Peyer's patch (tissue), 4 donors: ENCODE results near the gene ZC3H12D. TPM values are rescaled to one million over a fixed set of nuclear protein-coding genes. Genes with fewer than 3 reads are reported as not detected.

Experiments used
- DNase-seq, 3 donors: peaks; one replicate each; pipeline ENCODE4 v3.0.0-alpha.2; 2017 to 2019
- H3K27ac ChIP-seq, 4 donors: fragments of 200-600 bp; sonication (generic); one replicate each; pipeline ENCODE4 v1.5.1; 2016 to 2019
- H3K27me3 ChIP-seq, 2 donors: fragments of 200-600 bp; sonication (generic); one replicate each; pipeline ENCODE4 v1.5.1; 2019
- H3K36me3 ChIP-seq, 3 donors: fragments of 200-600 bp; sonication (generic); one replicate each; pipeline ENCODE4 v1.5.1; 2016 to 2019
- H3K4me1 ChIP-seq, 4 donors: fragments of 200-600 bp; sonication (generic); one replicate each; pipeline ENCODE4 v1.5.1; 2016 to 2019
- H3K4me3 ChIP-seq, 4 donors: fragments of 200-600 bp; sonication (generic); 1 replicate in 3 of 4; 2 replicates in 1 of 4; pipeline ENCODE4 v1.5.1; 2016 to 2019; ENCODE audit warnings: mild to moderate bottlenecking in 1 of 4
- H3K9me3 ChIP-seq, 4 donors: fragments of 200-600 bp; sonication (generic); one replicate each; pipeline ENCODE4 v1.5.1; 2016 to 2019; ENCODE audit warnings: mild to moderate bottlenecking in 1 of 4
- POLR2A ChIP-seq, 2 donors: fragments of 450-650 bp; IDR thresholded peaks; one replicate each; pipeline ENCODE4 v1.5.1; 2017; ENCODE audit warnings: antibody characterized with exemption in 2 of 2, mild to moderate bottlenecking in 2 of 2, moderate library complexity in 2 of 2
- small RNA-seq, 2 donors: library from RNA; depleted of rRNA; stranded (forward); fragments of <200 nt; gene quantifications; one replicate each; pipeline ENCODE3, GENCODE V24; 2016
- total RNA-seq, 4 donors: library from RNA; depleted of rRNA; stranded (reverse); fragments of >200 nt; gene quantifications; one replicate each; pipeline ENCODE4 v1.1.0, GENCODE V29; 2016
- TF ChIP-seq, protein P1 (sequence below), 6 experiments: fragments of 450-650 bp in 4 of 6; fragments of 200-600 bp in 2 of 6; sonication (generic) in 1 of 6; IDR thresholded peaks; one replicate each; pipeline ENCODE4 v1.5.1; 2017 to 2019; ENCODE audit warnings: antibody characterized with exemption in 6 of 6, mild to moderate bottlenecking in 3 of 6, moderate library complexity in 1 of 6

Gene ZC3H12D
- total RNA-seq, 4 donors from 2014 or later, result 7.8 to 32.2 (median 18.5) TPM

DNA sequence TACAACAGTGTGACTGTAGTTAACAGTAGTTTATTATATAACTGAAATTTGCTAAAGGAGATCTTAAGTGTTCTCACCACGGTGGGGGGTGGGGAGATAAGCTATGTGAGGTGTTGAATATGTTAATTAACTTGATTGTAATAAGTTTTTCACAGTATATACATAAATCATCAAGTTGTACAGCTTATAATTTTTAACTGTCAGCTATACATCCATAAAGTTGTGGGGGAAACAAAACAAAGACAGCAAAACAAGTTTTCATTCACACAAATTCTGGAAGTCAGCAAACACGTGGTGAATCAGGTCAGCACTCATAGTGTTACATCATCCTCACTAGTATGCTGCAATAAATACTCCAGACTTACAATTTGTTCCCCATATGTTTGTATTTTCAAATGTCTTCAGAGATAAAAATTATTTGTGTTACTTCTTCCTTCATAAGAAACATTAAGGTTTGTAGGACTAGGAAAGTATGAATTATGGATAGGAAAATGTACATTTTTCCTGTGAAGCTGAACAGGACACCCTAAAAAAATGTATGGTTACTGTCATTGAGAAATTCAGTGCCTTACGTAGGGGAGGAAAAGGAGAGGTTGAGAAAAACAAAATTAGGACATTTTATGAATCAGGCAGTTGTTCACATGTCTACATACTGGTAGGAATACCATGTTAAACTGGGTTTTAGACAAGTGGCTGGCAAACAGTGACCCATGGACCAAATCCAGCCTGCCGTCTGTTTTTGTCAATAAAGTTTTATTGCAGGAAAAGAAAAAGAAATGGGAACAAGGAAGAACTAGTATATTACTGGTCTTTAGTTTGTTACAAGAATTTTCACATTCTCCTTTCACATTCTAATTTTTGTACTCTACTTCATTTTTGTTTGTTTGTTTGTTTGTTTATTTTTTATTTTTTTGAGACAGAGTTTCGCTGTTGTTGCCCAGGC lies 78.7 kb downstream of the ZC3H12D start:
- H3K4me3 ChIP-seq, result no peak overlapping the region
- H3K9me3 ChIP-seq, result no peaks in the 10 kb centered on the region
- no peak for DNase-seq
- no peaks in the 10 kb centered on the region for H3K27me3 ChIP-seq
- H3K27ac ChIP-seq, result no peak overlapping the region
- H3K4me1 ChIP-seq, result no peaks in the 10 kb centered on the region
- H3K36me3 ChIP-seq, result peaks cover 0 to 21% (median 0%) of the 10 kb centered on the region in 3 donors
- no peak for TF ChIP-seq POLR2A (IDR thresholded peaks at IDR 0.05)
- TF ChIP-seq, protein P1, sequence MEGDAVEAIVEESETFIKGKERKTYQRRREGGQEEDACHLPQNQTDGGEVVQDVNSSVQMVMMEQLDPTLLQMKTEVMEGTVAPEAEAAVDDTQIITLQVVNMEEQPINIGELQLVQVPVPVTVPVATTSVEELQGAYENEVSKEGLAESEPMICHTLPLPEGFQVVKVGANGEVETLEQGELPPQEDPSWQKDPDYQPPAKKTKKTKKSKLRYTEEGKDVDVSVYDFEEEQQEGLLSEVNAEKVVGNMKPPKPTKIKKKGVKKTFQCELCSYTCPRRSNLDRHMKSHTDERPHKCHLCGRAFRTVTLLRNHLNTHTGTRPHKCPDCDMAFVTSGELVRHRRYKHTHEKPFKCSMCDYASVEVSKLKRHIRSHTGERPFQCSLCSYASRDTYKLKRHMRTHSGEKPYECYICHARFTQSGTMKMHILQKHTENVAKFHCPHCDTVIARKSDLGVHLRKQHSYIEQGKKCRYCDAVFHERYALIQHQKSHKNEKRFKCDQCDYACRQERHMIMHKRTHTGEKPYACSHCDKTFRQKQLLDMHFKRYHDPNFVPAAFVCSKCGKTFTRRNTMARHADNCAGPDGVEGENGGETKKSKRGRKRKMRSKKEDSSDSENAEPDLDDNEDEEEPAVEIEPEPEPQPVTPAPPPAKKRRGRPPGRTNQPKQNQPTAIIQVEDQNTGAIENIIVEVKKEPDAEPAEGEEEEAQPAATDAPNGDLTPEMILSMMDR (IDR thresholded peaks at IDR 0.05), result no peak

DNA sequence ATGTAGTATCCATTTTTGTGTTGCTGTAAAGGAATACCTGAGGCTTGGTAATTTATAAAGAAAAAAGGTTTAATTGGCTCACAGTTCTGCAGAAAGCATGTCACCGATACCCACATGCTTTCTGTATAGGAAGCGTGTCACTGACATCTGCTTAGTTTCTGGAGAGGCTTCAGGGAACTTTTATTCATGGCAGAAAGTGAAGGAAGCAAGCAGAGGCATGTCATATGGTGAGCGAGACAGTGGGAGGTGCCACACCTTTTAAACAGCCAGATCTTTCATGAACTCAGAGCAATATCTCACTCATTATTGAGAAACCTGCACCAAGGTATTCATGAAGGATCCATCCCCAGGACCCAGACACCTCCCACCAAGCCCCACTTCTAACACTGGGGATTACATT lies 81.3 kb downstream of the ZC3H12D start:
- no peak overlapping the region for H3K4me3 ChIP-seq
- DNase-seq, result no peak
- no peak overlapping the region for H3K27ac ChIP-seq
- peaks cover 0 to 23% (median 0%) of the 10 kb centered on the region in 3 donors for H3K36me3 ChIP-seq
- TF ChIP-seq, protein P1 (IDR thresholded peaks at IDR 0.05), result no peak
- TF ChIP-seq POLR2A (IDR thresholded peaks at IDR 0.05), result no peak
- H3K27me3 ChIP-seq, result no peaks in the 10 kb centered on the region
- H3K9me3 ChIP-seq, result no peaks in the 10 kb centered on the region
- H3K4me1 ChIP-seq, result no peaks in the 10 kb centered on the region

DNA sequence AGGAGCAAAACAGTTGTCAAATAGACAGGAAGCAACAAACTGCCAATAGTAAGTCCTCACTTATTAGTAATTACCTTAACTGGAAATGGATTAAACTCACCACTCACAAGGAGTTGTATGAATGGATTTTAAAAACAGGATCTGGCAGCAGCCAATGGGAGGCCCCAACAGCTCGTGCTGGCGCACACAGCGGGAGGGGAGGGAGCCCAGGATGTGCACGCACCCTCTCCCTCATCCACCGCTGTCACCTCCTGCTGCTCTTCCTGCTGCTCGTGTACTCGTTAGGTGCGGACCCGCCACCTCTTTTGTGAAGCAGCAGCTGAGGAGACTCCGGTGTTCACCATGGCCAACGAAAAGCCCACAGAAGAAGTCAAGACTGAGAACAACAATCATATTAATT lies 84.8 kb downstream of the ZC3H12D start, which contains the start of gene SUMO4:
SUMO4 (plus strand) TSS at position 213 of the 400 bp plus-strand sequence; CDS start at position 343, 130 bp downstream.
- Histone ChIP-seq H3K9me3 (no peaks in the 10 kb centered on the region), H3K4me1 (no peaks in the 10 kb centered on the region), H3K27ac (no peak within 1 kb of the TSS), H3K36me3 (peaks cover 0 to 33% (median 0%) of the 10 kb centered on the region in 3 donors), H3K4me3 (no peak within 1 kb of the TSS), H3K27me3 (no peaks in the 10 kb centered on the region)
- TF ChIP-seq, protein P1 (IDR thresholded peaks at IDR 0.05), result no peak
- TF ChIP-seq POLR2A (IDR thresholded peaks at IDR 0.05), result no peak
- DNase-seq, result no peak

DNA sequence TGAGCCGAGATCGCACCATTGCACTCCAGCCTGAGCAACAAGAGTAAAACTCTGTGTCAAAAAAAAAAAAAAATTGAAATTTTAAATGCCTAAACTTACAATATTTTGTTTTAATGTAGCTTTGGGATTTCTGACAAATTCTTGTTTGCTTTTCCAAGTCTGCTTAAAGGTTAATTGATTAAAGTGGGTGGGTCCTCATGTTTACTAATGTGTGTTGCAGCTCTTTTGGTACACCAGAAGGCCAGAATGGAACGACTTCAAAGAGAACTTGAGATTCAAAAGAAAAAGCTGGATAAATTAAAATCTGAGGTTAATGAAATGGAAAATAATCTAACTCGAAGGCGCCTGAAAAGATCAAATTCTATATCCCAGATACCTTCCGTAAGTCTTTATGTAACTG lies 87.4 kb downstream of the ZC3H12D start:
- Histone ChIP-seq H3K4me1 (no peaks in the 10 kb centered on the region), H3K4me3 (no peak overlapping the region), H3K9me3 (no peaks in the 10 kb centered on the region), H3K27me3 (no peaks in the 10 kb centered on the region), H3K27ac (no peak overlapping the region), H3K36me3 (peaks cover 0 to 28% (median 0%) of the 10 kb centered on the region in 3 donors)
- TF ChIP-seq POLR2A (IDR thresholded peaks at IDR 0.05), result no peak
- TF ChIP-seq, protein P1 (IDR thresholded peaks at IDR 0.05), result no peak
- DNase-seq, result no peak

Small RNA genes within 50 kb of the gene (small RNA-seq; reads per million reads assigned to genes)
- 0 reads per million in 2 donors for gene RNU7-3P

Other genes starting within 250 kb of the ZC3H12D start
- 10 to 100 TPM; 48.2 to 84.6 (median 52.8) TPM for gene TAB2, start 167.3 kb downstream of the ZC3H12D start, total RNA-seq
- 1 to 10 TPM in 3 of 4 donors, not detected in 1; 5.1 to 8.2 (median 7.0) TPM for gene SUMO4, start 84.8 kb downstream of the ZC3H12D start, total RNA-seq
- 10 to 100 TPM; 15.8 to 28.9 (median 20.5) TPM for gene PPIL4, start 61.0 kb upstream of the ZC3H12D start, total RNA-seq
- gene GINM1, start 81.4 kb upstream of the ZC3H12D start, total RNA-seq, result 10 to 100 TPM; 23.1 to 36.6 (median 26.7) TPM
- gene KATNA1, start 163.7 kb upstream of the ZC3H12D start, total RNA-seq, result 10 to 100 TPM; 10.3 to 33.8 (median 15.0) TPM
- 10 to 100 TPM; 21.8 to 38.8 (median 29.7) TPM for gene LATS1, start 233.1 kb upstream of the ZC3H12D start, total RNA-seq